ENCODE measurements around the gene NTHL1. TPM values are rescaled to one million over a fixed set of nuclear protein-coding genes. Genes with fewer than 3 reads are reported as not detected.
"Not testable (repeated sequence)": the region's sequence is repeated elsewhere in the genome, so short reads cannot be mapped to it uniquely, and the experiment has no call there.

Gene NTHL1
- total RNA-seq, 2 donors from 2014 or later = 8.1 to 15.2 TPM

DNA sequence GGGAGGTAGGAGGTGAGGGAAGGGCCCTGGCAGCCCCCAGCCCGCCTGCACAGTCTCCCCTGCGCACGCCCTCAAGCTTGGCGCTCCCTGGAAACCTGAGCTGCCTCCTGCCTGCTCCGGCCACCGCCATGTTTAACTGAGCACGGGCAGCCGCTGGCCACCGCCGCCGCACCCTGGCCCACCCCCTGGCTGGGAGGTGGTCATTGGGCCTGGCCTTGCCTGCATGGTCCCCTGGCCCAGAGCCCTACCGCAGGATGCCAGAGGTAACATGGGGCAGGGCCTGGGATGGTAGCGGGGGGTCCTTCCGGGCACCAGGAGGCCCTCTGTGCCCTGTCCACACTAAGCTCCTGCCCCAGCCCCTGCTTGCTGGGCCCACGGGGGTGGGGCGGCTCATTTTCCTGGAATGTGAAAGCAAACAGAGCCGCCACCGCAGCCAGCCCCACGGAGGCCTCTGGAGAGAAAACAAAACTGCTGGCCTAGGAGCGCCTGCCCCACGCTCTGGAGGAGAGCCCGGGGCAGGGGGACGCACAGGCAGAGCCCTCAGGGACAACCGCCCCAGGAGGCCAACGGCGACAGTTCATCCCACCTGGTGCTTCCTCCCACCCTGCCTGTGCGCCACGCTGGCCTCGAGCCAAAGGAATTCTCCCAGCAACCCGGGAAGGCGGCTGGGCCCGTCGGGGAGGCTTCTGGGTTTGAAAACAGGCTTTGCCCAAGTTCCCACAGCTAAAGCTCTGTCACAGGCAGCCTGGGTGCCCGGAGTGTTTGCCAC is 12.0 kb downstream of the NTHL1 start:
- DNase-seq (ENCODE audit: low spot score) = peak; percentile 89
- intact Hi-C loops (cut with DNase I) = loop anchor here in 1 of 2 donors (10.0 kb wide), 1 partner anchor 59 kb away; no protein-coding TSS in a partner anchor

DNA sequence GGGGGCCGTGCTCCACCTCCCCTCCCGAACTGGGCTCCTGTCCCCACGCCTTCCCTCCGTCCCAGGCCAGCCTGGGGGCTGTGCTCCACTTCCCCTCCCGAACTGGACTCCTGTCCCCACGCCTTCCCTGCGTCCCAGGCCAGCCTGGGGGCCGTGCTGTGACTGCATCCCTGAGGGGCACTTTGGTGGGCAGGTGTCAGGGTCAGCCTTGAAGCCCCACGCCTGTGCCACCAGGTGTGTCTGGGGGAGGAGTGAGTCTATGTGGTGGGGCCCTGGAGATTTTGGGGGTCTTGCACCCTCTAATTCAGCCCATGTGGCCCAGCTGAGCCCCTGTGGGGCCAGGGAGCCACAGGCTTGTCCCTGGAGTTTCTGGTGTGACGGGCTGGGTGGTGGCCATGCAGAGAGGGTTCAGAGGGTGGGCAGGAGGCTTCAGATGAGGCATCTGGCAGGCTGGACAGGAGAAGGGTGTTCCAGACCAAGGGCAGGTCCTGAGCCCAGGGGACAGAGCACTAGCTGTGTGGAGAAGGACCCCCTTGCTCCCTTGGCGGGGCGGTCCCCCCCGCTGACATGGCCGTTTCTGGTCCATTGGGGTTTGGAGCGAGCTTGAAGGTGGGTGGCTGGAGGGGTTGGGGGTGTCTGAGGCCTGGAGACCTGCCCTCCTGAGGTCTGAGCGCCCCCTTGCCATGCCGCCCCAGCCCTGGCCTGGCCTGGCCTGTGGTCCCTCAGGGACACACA is 12.8 kb downstream of the NTHL1 start:
- DNase-seq (ENCODE audit: low spot score) = no peak
- intact Hi-C loops (cut with DNase I) = loop anchor here in 1 of 2 donors (10.0 kb wide), 1 partner anchor 60 kb away; no protein-coding TSS in a partner anchor

GRCh38 chr16:2033909-2034695 is 13.5 kb downstream of the NTHL1 start:
- DNase-seq (ENCODE audit: low spot score) = not testable (repeated sequence)

DNA sequence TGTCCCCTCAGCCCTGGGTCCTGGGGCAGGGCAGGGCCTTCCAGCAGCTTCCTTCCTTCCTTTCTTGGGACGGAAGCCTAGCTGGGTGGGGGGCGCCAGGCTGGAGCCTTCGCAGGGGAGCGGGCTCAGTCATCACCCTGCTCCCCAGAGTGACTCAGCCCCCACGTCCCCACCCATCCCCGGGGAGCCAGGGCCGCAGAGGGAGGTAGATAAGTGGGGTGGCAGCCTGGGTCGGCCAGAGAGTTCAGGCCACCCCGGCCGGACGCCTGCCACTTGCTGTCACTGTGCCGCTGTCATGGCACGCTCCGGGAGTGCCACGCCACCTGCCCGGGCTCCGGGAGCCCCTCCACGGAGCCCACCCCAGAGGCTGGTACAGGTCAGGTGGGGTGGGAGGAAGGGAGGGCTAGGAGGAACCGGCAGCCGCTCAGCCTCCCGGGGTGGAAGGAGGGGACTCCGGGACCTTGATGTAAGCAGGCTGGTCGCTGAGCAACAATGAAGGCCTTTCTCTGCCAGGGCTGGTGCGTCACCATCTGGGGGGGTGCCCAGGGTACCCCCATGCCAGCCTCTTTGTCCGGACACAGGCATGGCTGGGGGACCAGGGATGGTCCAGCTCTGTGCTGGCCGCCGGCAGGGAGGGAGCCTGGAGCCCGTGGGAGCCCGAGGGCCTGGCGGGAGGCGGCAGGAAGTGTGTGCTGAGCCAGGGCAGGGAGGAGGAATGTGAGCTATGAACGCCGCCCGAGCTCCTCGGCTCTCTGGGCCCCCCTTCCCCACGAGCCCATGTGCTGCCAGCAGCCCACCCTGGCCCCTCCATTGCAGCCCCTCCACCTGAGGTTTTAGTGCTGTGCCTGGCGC is 14.4 kb downstream of the NTHL1 start:
- intact Hi-C loops (cut with DNase I) = loop anchor here in 1 of 2 donors (10.0 kb wide), 1 partner anchor 62 kb away; no protein-coding TSS in a partner anchor
- peak; percentile 90 for DNase-seq (ENCODE audit: low spot score)

More at GRCh38 chr16:2033909-2034695, 13.5 kb downstream of the NTHL1 start:
- intact Hi-C loops (cut with DNase I) = loop anchor here in 1 of 2 donors (10.0 kb wide), 1 partner anchor 61 kb away; no protein-coding TSS in a partner anchor

- intact Hi-C loops (cut with DNase I) = loop anchor here in 1 of 2 donors (10.0 kb wide), 1 partner anchor 62 kb away; no protein-coding TSS in a partner anchor
- DNase-seq (ENCODE audit: low spot score) = no peak
These were observed 15.2 kb downstream of the NTHL1 start for GRCh38 chr16:2032285-2033056.

- DNase-seq (ENCODE audit: low spot score) = no peak
- intact Hi-C loops (cut with DNase I) = loop anchor here in 1 of 2 donors (10.0 kb wide), 1 partner anchor 64 kb away; no protein-coding TSS in a partner anchor
These were observed 16.5 kb downstream of the NTHL1 start for GRCh38 chr16:2031081-2031577.

DNA sequence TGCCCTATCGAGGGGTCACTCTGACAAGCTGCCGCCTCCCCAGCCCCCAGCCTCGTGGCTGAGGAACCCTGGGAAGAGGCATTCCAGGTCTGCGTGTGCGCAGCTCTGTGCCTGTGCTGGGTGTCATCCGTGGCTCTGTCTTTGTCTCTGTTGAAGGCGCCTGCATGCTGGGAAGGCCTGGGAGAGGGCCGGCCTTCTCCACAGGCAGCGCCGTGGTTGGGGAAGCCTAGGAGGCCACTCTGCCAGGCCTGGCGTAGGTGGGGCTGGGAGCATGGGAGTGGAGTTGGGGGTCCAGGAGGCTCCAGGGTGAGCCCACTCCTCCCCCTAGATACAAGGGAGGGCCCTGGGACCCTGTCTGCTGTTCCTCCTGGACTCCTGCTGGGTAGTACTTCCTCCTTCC is 17.6 kb downstream of the NTHL1 start:
- DNase-seq (ENCODE audit: low spot score) = no peak
- intact Hi-C loops (cut with DNase I) = loop anchor here in 1 of 2 donors (10.0 kb wide), 1 partner anchor 65 kb away; no protein-coding TSS in a partner anchor

DNA sequence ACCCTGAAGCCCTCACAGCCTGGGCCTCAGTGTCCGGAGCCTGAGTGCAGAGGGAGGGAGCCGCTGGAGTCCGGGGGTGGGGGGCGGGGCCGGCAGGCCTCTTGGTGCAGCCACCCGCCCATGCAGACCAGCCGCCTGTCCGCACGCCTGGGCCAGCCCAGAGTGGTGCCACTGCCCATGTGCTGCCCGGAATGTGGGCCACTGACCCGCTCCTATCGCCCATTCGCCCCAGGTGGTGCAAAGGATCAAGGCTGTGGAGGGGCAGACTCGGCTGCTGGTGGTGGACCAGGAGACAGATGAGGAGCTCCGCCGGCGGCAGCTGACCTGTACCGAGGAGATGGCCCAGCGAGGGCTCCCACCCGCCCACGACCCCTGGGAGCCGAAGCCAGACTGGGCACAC is 18.3 kb downstream of the NTHL1 start:
- no peak for DNase-seq (ENCODE audit: low spot score)
- intact Hi-C loops (cut with DNase I) = no loop called here

- intact Hi-C loops (cut with DNase I) = no loop called here
- DNase-seq (ENCODE audit: low spot score) = no peak
These were observed 18.9 kb downstream of the NTHL1 start for GRCh38 chr16:2028620-2029220.

DNA sequence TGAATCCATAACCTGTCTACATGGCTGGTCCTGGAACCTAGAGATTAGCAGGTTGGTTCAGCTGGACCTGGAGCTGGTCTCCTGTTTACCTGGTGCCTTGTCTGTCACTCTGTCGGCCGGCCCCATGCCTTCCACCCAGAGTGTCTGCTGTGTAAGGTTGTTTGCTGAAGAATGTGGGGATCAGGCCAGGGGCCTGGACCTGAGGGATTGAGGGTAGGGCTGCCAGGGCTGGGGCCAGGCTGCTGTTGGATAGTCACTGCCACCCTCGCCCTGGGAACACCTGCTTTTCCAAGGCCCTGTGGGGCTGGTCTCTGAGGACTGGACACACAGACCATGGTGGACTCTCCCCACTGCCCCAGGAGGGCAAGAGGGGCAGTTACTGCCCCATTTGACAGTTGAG is 19.5 kb downstream of the NTHL1 start:
- intact Hi-C loops (cut with DNase I) = no loop called here
- no peak for DNase-seq (ENCODE audit: low spot score)

DNA sequence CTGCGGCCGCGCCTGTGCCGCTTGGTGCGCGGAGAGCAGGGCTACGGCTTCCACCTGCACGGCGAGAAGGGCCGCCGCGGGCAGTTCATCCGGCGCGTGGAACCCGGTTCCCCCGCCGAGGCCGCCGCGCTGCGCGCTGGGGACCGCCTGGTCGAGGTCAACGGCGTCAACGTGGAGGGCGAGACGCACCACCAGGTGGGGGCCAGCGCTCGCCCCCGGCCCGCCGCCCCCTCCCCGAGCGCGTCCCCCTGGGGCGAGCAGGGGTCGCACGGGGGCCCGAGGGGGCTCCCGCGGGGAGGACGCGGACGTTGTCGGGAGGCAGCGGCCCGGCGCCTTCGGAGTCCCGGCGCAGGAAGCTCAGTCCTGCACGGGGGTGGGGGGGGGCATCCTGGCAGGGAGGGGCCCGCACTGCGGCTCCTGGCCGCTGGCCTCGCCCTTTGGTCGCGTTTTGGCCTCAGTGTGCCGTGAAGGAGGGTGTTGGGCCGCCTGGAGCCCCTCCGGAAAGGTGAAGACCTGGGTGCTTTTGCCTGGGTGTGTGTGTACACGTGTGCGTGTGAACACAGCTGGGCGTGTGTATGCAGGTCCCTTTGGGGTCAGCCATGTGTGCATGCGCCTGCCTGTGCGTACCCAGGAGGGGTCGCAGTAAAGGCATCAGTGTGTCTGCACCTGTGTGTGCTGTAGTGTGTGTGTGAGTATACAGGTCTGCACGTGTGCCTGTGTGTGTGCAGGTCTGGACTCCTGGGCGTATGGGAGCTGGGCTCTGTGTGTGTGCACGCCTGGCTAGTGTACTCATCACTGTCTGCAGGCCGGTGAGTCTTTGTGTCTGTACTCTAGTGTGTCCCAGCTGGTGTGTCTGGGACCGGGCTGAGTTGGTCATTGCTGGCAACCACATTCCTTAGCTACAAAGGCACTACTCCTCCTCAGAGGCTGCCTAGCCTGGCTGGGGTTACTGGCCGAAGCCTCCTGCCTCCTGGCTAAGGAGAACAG is 20.3 kb downstream of the NTHL1 start:
- no peak for DNase-seq (ENCODE audit: low spot score)
- intact Hi-C loops (cut with DNase I) = no loop called here

GRCh38 chr16:2026461-2027023 is 21.1 kb downstream of the NTHL1 start, which contains the start of gene NHERF2:
Gene NHERF2 (plus strand): TSS chr16:2026902. CDS start chr16:2027006, 104 bp downstream.
- DNase-seq (ENCODE audit: low spot score) = no peak
- intact Hi-C loops (cut with DNase I) = no loop called here

DNA sequence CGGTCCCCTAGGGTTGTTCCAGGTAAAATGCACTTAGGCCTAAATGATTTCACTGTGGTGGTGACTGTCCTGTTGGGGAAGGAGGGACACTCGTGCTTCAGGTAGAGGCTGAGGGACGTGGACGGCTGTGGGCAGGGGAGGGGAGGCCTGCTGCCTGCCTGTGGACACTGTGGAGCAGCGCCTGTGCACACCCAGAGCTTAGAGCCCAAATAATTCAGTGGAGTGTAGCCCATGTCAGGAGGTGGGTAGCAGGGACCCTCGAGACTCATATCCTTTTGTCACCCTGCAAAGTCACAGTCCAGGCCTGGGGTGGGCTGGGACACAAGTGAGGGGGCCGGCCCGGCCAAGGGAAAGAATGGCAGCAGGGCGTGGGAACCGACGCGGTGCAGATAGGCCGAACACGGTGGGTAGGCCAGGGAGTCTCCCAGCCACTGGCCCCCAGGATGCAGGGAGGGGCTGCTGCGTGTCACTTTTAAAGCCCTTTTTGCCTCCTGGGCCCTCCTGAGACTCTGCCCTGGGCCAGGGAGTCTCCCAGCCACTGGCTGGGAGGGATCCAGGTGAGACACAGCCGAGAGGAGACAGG is 21.7 kb downstream of the NTHL1 start:
- no peak for DNase-seq (ENCODE audit: low spot score)
- intact Hi-C loops (cut with DNase I) = no loop called here

DNA sequence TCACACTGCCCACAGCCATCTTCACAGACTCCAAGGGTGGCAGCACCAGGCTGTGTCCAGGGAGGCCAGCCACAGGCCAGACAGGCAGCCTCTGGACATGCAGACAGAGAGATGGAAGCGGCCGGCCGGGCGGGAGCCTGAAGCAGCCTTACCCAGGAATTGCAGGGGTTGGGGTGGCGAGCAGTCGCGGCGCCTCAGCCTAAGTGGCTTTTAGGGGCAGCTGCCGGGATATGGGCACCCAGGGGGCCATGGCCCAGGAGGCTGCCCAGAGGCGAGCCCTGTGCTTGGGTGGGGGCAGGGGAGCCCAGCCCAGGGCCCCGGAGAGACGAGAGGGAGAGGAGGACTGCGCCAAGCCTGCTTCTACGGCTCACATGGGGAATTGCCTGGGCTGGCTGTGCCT is 22.4 kb downstream of the NTHL1 start:
- no peak for DNase-seq (ENCODE audit: low spot score)
- intact Hi-C loops (cut with DNase I) = no loop called here

DNA sequence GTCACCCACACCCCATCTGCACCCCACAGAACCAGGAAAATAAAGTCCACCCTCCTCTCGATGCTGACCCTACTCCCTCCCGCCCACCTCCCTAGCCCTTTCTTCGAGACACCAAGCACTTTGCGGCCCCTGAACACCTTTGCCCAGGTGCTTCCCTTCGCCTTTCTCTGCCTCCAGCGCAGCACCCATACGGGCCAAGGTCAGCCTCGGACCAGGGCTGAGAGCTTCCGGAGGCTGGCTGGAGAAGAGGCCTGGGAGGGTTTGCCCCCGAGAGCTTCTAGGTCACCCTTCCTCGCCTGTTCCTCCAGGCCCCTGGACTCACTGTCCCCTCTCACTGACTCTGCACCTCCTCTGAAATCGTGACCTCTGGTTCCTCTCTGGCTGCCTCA is 23.6 kb downstream of the NTHL1 start:
- no peak for DNase-seq (ENCODE audit: low spot score)
- intact Hi-C loops (cut with DNase I) = loop anchor here in 1 of 2 donors (5.0 kb wide), 1 partner anchor 123 kb away; the partner anchor contains the start of gene RAB26

All from posterior vena cava (tissue), 2 donors.